CD4-positive, alpha-beta T cell treated with Interferon alpha-2 for 1 hour (primary cell): ENCODE measurements around the gene NCOA5.

Source experiments
- DNase-seq, 2 donors: peaks; one replicate each; pipeline ENCODE4 v3.0.0-alpha.2; 2020 to 2022

The NCOA5 gene

DNA sequence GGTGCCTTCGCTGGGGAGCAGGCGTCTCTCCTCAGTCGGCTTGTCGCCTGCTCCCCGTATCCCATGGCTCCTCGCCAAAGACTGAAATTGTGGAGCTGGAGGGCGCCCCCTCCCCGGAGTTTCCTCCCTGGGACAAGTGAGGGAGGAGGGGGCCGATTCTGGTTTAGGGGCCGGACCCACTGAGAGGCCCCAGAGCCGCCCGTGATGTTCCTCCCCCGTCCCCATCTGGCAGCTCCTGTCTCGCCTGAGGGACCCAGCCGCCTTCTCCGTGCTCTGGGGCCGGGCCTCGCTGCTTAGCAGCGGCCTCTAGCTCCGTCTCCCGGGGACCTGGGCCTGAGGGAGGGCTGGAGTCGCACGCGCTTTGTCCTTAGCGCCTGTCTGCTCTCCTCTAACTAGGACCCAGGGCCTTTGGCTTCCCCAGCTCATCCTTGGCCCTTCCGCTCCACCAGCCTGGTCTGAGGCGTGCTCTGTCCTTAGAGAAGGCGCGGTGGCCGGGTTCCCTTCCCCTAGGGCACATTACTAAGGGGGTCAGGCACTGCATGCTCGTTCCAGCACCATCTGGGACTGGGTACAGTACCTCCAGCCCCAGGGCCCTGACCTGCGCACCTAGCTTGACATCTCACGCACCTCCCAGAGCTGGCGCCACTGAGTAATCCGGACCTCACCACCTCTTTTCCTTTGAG lies 31.0 kb downstream of the NCOA5 start:
- DNase-seq: no peak

DNA sequence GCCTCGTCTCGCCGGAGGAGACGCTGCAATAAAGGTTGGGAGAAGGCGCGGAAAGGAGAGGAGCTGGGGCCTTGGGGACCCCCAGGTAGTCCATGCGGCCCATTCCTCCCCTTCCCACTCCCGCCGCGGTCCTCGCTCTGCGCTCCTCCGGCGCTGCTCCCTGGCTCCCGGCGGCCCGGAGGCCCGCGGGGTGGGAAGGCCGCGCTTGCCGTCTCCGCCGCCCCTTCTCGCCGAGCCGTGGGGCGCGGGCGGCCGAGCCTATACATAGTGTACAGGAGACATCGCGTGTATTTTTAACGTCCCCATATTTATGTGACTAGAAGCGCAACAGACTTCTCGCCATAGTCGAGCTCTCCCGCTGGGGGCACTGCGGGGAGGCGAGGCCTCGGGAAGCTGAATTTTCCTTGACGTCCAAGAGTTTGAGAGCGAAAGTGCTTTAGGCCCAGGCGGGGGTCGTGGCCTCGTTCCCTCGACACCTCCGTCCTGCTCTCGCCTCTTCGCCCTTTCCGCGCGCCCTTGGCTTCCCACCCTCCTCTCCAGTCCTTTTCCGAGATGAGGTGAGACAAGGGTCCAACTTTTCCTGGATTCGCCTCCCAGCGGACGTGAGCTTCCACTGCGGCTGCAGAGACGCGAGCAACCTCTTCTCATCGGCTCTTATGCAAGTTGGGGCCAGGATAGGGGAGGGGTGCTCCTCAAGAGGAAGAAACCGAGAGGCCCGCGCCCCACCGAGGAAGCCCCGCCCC lies 31.7 kb downstream of the NCOA5 start:
- DNase-seq: peak; percentile 20 to 45

DNA sequence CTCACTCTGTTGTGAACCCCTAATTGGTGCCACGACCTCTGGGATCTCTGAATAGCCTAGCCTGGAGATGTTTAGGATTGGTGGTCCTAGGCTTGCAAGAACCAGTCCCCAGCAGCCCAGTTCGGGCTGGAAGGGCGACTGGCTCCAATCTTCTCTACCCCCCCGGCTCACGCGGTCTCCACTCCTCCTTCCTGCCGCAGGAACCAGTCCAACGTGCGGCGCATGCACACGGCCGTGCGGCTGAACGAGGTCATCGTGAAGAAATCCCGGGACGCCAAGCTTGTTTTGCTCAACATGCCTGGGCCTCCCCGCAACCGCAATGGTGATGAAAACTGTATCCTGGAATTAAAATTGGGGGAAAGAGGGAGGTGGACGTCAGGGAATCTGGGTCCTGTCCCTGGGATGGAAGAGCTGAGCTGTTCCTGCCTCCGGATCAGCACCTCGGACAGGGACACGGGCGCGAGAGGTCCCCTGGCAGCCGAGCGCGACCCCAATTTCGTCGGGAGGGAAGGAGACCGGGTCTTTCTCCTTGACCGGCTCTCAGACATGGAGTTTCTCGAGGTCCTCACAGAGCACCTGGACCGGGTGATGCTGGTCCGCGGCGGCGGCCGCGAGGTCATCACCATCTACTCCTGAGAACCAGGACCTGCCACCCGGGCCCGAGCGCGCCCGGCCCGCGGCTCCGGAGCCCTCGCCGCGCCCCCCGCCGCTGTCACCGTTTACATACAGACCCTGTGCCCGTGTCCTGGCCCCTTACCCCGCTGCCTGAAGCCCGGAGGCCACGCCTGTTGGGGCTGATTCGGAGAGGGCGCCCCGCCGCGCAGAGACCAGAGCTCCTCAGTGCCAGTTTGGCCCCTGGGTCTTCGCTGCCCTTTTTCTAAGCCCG lies 32.5 kb downstream of the NCOA5 start:
- DNase-seq: no peak

DNA sequence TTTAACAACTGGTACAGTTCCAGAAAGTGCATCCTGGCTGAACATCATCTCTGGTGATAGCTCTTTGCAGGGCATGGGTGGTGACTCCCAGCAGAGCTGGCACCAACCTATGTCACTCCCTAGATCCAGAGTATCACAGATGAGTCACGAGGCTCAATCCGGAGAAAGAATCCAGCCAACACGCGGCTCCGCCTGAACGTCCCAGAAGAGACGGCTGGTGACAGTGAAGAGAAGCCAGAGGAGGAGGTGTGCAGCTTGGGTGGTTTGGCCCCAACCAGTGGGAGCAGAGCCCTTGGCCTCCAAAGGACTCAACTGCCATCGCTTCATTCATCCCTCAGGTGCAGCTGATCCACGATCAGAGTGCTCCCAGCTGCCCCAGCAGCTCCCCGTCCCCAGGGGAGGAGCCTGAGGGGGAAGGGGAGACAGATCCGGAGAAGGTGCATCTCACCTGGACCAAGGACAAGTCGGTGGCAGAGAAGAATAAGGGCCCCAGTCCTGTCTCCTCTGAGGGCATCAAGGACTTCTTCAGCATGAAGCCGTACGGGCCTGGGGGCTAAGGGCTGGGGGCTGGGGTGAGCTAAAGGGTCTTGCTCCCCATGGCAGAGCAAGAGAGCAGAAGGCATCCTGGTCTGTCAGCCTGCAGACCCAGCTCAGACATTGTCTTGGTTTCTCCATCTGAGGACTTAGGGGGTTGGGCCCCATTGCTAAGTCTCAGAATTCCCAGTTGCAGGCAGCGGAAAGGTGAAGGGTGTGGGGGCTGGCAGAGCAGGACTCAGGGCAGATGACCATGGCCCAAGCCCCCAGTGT lies 33.5 kb downstream of the NCOA5 start:
- no peak for DNase-seq

DNA sequence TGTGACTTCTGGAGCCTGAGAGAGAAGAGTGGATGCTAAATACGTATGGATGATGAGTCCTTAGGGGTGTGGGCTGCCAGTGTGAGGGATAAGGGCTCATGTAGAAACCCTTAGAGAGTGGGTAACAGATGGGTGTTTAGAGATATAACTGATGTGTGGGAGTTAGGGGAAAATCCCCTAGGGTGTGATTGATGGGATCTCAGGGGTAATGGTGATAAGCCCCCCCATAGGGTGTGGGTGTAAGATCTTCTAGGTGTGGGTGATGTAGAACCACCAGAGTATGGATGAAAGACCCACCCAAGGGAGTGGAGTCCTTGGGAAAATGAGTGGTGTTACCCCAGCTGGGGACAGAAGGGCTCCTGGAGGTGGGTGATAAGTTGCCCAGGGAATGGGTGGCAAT lies 34.5 kb downstream of the NCOA5 start:
- DNase-seq: no peak

DNA sequence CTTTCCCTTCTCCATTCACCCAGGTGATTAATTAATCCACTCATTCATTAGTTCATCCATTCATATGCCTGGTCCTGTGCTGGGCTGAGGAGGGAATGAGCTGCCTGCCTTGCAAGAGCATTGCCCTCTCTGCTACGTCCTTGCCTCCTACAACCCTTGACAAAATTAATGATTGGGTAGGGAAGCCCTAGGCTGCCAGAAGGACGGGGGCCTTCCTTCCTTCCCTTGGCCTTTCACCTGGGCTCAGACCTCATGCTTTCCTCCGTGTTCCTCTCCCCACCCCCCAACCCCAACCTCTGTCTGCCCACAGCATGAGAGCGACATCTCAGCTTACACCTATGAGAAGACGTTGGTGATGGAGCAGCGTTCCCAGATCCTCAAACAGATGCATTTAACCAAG lies 35.2 kb downstream of the NCOA5 start:
- DNase-seq: no peak

DNA sequence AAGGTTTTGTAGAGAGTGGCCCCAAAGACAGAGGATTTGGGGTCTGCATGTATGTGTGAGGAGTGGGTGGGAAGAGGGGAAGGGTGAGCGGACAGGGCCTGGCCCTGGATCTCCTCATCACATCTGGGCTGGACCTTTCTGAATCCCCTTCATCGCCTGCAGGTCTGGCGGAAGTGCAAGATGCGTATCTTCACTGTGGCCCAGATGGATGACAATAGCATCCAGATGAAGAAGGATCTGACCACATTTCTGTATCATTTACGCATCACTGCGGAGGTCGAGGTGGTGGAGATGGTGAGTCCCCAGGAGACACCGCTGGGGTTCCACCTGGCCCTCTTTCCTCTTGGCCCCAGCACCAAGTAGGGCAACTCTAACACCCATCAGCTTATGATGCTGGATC lies 36.3 kb downstream of the NCOA5 start:
- no peak for DNase-seq

DNA sequence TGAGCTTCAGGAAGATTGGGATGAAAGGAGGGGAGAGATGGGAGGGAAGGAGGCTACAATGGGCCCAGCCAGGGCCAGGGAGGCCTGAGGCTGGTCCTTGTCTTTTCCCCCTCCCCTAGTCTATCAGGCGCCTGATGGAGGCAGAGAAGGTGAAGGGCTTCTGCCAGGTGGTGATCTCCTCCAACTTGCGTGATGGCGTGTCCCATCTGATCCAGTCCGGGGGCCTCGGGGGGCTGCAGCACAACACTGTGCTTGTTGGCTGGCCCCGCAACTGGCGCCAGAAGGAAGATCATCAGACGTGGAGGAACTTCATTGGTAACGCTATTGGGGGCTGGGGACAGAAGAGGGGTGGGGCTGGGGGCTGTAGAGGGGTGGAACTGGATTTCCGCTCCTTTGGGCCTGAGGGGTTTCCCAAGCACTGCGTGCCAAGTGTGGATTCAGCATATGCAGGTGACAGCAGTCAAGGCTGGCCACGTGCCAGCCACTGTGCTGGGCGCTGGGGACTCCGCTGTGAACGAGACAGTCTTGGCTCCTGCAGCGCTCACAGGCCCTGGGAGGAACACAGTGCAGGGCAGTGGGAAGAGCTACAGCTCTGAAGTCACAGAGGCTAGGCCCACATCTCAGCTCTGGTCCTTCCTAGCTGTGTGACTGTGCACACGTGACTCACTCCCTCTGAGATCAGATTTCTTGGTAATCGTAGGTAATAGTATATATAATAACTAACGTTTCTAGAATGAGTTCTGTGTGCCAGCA lies 38.0 kb downstream of the NCOA5 start:
- DNase-seq: no peak

DNA sequence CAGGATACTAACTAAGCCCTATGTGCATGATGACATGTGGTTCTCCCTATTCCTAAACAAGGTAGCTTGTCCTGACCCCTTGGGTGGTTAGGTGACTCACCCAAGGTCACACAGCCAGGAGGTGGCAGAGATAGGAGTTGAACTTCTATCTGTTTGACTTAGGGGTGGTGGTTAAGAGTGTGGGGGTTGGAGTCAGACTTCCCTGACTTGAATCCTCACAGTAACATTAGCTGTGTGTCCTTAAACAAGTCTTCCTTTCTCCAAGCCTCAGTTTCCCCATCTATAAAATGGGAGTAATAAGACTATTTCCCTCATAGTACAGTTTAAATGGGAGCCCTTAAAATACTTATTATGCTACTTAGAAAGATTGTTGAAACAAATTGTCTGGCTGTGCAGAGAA lies 38.9 kb downstream of the NCOA5 start:
- DNase-seq: no peak

DNA sequence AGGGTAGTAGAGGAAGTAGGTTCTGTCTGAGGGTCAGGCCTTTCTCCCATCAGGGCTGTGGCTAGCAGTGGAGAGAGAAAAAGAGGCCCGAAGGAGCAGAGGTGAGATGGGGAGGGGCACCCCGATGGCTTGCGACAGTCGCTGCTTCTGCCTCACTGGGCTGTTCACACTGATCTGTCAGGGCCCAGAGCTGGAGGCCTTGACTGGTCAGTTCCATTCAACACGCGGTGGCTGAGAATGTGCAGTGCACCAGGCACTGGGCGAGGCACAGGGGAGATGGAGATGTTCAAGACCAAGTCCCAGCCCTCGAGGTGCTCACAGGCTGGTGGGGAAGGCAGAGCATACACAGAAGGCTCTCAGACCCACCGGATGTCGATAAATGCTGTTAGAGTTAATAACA lies 39.3 kb downstream of the NCOA5 start:
- DNase-seq: no peak

DNA sequence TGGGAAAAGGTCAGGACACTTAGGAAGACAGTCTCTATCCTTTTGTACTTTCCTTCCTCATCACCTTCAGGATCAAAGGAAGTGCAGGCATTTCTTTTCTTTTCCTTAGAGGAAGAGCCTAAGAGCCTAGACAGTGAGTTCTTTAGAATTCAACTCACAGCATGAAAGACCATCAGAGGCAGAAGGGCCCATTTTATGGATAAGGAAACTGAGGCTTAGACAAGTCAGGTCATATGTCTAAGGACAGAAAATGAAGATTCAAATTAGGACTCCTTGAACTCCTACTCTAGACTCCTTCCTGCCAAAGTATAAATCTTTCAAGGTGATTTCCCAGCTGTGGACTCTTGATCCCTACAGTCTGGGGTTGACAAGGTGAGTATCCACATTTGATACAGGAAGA lies 39.9 kb downstream of the NCOA5 start:
- no peak for DNase-seq

DNA sequence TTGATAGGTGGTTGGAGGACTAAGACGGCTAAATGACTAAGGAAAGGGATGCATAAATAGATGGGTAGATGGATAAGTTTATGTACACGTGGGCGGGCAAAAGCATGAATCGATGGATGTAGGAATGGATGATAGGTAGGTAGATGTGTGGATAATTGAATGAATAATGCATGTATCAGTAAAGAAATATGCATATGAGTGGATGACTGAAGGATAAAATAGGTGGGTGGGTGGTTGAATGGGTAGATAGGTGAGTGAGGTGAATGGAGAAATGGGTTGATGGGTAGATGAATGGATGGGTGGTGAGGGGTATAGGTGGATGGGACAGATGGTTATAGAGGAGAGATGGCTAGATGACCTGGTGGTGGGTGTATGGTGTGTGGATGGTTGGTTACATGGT lies 40.6 kb downstream of the NCOA5 start:
- DNase-seq: no peak

DNA sequence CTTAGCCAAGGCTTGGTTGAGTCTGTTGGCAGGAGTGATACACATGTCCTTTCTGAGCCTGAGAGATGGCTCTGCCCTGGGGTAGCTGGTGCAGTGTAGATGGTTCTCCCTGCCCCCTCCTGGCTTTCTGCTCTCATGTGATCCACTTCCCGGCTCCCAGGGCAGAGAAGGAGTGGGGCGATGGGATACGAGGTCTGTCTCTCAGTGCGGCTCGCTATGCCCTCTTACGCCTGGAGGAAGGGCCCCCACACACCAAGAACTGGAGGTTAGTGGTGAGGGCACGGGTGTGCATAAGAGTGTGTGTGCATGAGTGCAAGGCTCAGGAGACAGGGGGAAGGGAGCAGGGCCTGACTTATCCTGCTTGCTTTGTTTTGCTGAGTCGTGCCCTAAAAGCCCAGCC lies 41.9 kb downstream of the NCOA5 start:
- DNase-seq: no peak

DNA sequence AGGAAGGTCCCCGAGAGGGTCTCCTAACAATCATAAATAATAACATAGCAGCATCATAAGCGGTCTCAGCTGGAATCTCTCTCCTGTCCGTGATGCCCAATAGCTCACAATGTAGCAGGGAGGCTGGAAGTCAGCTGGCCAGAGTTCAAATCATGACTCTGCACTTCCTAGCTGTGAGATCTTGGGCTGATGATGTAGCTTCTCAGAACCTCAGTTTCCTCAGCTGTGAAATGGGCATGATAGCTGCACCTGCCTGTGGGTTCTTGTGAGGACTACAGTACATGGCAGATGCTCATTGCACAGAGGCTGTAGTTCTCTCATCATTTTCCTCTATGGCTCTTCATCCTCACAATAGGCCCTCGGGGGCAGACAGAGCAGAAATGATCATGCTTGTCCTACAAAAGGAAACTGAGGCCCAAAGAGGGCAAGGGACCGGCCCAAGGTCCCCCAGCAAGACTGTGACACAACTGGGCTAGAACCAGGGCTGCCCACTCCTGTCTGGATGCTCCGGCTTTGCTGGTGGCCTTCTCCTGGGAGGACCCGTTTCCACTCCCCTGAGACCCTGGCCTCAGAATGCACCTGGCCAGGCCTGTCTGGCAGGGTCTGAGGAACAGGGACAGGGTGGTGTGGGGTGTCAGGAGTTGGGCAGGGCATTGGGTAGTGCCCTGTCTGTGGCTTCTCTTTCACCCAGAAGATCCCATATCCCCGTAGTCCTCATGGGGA lies 43.0 kb downstream of the NCOA5 start:
- no peak for DNase-seq

DNA sequence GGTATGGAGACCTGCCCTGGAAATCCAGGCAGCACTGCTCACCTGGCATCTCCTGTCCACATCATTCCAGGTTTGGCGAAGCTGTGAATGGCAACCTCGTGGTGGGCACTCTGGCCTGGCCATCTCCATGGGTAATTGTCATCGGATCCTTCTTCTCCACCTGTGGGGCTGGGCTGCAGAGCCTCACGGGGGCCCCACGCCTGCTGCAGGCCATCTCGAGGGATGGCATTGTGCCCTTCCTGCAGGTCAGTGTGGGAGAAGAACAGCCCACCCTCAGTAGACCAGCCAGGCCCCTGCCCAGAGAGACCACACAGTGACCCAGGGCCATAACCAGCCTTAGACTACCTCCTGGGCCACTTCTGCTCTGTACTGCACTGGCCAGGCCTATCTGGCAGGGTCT lies 44.9 kb downstream of the NCOA5 start:
- no peak for DNase-seq

DNA sequence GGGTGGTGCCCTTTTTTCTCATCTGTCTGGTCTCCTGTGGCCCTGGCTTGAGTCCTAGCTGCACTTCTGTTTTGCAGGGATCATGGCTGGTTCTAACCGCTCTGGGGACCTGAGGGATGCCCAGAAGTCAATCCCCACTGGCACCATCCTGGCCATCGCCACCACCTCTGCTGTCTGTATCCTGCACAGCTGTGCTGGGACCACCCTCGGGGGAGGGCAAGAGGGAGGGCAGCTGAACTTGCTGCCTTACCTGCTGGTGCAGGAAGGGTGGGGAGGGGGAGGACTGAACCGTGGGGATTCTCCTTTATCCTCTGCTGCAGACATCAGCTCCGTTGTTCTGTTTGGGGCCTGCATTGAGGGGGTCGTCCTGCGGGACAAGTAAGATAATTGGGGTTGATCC lies 46.2 kb downstream of the NCOA5 start:
- no peak for DNase-seq

DNA sequence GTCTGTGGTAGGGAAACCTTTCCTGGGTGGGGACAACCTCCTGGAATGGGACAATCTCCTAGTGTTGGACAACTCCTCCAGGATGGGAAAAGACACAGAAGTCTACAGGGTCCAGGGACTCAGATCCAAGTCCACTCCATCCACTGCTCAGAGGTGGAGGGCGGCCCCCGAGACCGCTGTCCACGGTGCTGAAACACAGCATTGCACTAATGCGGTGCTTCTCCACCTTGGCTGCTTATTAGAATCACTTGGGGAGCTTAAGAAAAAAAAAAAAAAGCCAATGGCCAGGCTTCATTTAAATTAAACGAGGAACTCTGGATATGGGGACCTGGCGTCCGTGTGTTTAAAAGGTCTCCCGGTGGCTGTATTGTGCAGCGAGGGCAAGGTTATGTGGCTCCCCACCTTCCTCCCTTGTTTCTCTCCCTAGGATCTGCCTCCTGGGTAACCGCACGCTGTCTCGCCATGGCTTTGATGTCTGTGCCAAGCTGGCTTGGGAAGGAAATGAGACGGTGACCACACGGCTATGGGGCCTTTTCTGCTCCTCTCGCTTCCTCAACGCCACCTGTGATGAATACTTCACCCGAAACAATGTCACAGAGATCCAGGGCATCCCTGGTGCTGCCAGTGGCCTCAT lies 48.7 kb downstream of the NCOA5 start:
- DNase-seq: peak in 1 of 2 donors; percentile 30

DNA sequence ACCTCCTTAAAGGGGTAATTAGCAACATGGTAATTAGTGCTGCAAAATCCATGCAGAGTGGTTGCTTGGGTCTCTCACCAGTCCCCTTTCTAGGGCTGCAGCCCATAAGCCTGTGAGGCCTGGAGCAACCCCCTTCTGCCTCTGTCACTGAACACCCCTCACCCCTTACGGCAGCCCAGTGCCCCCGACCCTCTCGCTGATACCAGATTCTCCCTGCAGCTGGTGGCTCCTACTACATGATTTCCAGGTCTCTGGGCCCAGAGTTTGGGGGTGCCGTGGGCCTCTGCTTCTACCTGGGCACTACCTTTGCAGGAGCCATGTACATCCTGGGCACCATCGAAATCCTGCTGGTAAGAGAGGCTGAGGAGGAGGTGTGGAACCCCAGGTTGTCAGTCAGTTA lies 52.7 kb downstream of the NCOA5 start:
- DNase-seq: no peak

DNA sequence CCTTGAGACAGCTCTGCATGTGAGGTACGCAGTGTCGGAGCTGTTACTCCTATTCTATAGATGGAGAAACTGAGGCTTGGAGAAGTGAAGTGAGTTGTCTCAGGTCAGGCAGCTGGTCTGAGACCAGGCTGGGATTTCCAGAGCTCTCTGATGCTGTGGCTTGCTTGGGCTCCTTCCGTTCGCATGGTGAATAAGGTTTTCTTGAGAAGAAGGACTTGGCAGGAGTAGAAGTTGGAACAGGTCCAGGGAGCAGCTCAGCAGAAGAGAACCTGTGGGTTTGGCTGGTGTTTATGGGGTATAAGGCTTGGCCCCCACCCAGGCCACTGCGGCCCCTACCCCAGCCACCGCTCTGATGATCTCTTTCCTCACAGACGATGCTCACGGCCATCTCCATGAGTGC lies 53.4 kb downstream of the NCOA5 start:
- DNase-seq: no peak

DNA sequence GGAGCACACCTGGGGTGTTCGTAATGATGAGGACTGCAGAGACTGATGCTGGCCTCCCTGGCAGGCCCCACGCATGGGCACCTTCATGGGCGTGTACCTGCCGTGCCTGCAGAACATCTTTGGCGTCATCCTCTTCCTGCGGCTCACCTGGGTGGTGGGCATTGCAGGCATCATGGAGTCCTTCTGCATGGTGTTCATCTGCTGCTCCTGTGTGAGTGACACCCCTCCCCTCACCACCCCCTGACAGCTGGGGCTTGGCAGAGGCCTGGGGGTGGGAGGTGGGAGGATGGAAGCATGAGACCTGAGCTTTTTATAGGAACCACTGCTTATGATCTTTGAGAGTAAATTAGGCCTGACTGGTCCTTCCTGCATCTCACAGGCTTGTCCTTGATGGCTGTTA lies 54.0 kb downstream of the NCOA5 start:
- DNase-seq: no peak

DNA sequence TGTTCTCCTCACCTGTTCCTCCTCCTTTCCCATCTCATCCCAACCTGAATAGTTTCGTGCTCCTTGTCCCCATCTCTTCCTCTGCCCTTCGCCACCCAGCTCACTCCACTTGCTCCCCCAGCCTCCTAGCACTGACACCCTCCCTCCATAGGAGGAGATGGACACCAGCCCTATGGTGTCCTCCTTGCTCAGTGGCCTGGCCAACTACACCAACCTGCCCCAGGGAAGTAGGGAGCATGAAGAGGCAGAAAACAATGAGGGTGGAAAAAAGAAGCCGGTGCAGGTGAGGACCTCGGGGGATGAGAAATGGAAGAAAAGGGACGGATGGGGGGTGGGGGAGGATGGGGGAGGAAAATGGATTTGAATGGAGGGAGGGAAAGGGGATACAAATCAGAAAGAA lies 54.5 kb downstream of the NCOA5 start:
- DNase-seq: no peak
